AG04450 (cell line): ENCODE measurements around the gene HPD. TPM values are rescaled to one million over a fixed set of nuclear protein-coding genes. Genes with fewer than 3 reads are reported as not detected.

Experiments used
- CTCF ChIA-PET: fragments of 300-600, 350-600 bp; formaldehyde crosslinking; extraction: SDS; loops from one replicate; lab custom pipeline; 2022; ENCODE audit warnings: antibody characterized with exemption, inconsistent platforms; lab: Charles Lee
- POLR2A ChIA-PET: fragments of 350-600 bp; formaldehyde crosslinking; extraction: SDS; loops from one replicate; lab custom pipeline; 2021; ENCODE audit warnings: antibody characterized with exemption, inconsistent platforms; lab: Yijun Ruan, JAX
- DNase-seq: peaks from one replicate; pipeline ENCODE4 v3.0.0-alpha.2; 2011; ENCODE audit warnings: low read depth, low spot score
- H3K27ac ChIP-seq: one replicate; pipeline ENCODE4 v1.5.1; 2012; ENCODE audit warnings: low read depth, low read length, control low read depth
- H3K27me3 ChIP-seq: one replicate; pipeline ENCODE4 v1.6.0; 2012; ENCODE audit warnings: low read length; ENCODE audit not compliant: control insufficient read depth, insufficient read depth
- H3K4me3 ChIP-seq: 2 replicates; pipeline ENCODE4 v1.5.1; 2011; ENCODE audit warnings: mild to moderate bottlenecking, low read depth, low read length, control low read depth
- H3K9me3 ChIP-seq: 2 replicates; pipeline ENCODE4 v1.5.1; 2012; ENCODE audit warnings: low read length; ENCODE audit not compliant: control insufficient read depth, insufficient read depth
- CTCF ChIP-seq: IDR thresholded peaks from 2 replicates; pipeline ENCODE4 v1.5.1; 2011; ENCODE audit warnings: low read depth, low read length, control low read depth, inconsistent platforms
- polyA plus RNA-seq: library from polyadenylated mRNA; depleted of rRNA; stranded (reverse); fragments of >200 nt; gene quantifications from 2 replicates; pipeline ENCODE4 v1.2.3, GENCODE V29; 2011

The HPD gene
- polyA plus RNA-seq, 1 experiment: 0.05 TPM

- Histone ChIP-seq H3K9me3 (peaks cover 4% of the 10 kb centered on the region; the same call in 1 of the 2 replicates), H3K27ac (no peak overlapping the region), H3K4me3 (no peak overlapping the region), H3K27me3 (no peaks in the 10 kb centered on the region)
- peak; percentile 23; the same call in 1 of the 2 replicates for TF ChIP-seq CTCF
- CTCF ChIA-PET: interaction anchor here (1.1 to 6.8 kb wide), 5 partner anchors 11 to 52 kb away, joined by 3 to 38 read pairs (median 6); partner anchors contain the start of gene RHOF
- POLR2A ChIA-PET: interaction anchor here (0.7 kb wide), 1 partner anchor 11 kb away, joined by 8 read pairs; no protein-coding TSS in a partner anchor
- DNase-seq: no peak
These were observed 21.0 kb downstream of the HPD start for GRCh38 chr12:121837680-121838079.

DNA sequence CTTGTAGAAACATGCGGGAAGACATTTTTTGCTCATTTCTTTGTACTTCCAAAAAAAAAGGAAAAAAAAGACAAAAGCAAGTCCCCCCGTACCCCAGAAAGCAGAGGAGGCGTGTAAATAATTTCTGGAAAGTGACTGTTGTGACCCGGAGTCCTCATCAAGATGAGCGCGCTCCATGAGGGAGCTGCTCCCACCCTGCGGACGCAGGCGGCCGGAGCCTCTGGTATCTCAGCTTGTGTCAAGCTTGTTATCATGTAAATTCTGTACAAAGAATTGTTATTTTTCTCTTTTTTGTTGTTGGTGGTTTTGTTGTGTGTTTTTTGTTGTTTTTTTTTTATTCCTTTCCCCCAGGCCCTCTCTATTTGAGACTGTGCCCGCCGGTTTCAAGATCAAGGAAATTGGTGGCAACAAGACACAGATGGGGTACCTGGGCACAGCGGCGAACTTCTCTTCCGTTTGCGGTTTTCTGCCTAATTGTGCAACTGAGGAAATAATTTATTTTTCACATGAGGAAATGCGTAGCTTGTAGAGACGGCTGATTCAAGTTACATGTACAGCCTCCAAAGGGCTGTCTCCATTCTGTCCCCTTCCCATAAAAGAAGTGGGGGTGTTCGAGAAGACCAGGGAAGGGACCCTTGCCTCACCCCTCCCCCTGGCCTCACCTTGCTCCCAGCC lies 27.0 kb downstream of the HPD start:
- Histone ChIP-seq H3K27me3 (no peaks in the 10 kb centered on the region), H3K4me3 (no peak overlapping the region), H3K9me3 (no peaks in the 10 kb centered on the region; the same call in 1 of the 2 replicates), H3K27ac (no peak overlapping the region)
- no peak for DNase-seq
- no peak for TF ChIP-seq CTCF
- ChIA-PET CTCF (no interaction called here), POLR2A (no interaction called here)

DNA sequence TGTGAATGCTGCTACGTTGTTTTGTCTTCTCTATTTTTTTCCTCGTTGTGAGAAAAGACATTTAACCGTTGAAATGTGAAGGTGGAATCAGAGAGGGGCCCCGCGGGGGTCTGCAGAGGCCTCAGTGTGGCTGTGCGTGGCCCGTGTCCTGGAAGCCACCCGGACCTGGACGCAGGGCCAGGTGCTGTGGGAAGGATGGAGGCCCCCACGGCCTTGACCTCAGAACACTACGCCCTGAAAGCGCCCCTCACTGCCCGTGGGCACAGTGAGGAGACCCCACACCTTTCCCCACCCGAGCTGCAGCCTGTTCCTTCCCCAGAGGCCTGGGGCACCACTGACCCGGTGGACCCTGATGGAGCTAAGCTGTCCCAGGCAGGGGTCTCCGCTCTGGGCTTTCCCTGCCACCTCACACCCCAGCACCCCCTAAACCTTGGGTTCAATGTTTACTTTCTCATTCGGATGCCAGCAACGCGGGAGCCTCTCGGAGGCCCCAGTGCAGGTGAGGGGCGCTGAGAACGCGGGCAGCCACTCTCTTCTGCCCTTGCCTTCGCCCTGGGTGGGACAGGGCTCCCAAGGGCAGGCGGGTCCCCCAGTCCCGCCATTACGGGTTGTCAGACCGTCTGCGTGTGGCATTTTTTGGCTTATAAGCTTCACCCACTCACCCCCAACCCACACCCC lies 27.9 kb downstream of the HPD start:
- ChIA-PET POLR2A (no interaction called here), CTCF (no interaction called here)
- Histone ChIP-seq H3K9me3 (no peaks in the 10 kb centered on the region; the same call in 1 of the 2 replicates), H3K4me3 (no peak overlapping the region), H3K27me3 (no peaks in the 10 kb centered on the region), H3K27ac (no peak overlapping the region)
- no peak for TF ChIP-seq CTCF
- DNase-seq: no peak

DNA sequence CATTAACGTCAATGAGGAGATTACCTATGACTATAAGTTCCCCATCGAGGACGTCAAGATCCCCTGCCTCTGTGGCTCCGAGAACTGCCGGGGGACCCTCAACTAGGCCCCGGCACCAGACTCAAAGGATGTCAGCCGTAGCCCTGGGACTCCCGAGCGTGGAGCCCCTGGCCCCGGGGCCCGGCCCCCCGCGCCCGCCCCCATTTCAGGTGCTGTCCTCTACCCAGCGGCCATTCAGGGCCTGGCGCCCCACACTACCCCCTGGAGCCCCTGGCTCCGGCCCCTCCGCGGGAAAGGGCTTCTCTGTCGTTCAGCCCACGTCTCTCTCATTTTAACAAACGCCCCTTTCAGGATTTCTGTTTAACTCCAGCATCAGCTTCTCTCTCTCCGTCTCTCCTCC lies 28.5 kb downstream of the HPD start:
- Histone ChIP-seq H3K27ac (no peak overlapping the region), H3K9me3 (no peaks in the 10 kb centered on the region; the same call in 1 of the 2 replicates), H3K4me3 (no peak overlapping the region), H3K27me3 (no peaks in the 10 kb centered on the region)
- CTCF ChIA-PET: no interaction called here
- DNase-seq: no peak
- POLR2A ChIA-PET: no interaction called here
- no peak for TF ChIP-seq CTCF

DNA sequence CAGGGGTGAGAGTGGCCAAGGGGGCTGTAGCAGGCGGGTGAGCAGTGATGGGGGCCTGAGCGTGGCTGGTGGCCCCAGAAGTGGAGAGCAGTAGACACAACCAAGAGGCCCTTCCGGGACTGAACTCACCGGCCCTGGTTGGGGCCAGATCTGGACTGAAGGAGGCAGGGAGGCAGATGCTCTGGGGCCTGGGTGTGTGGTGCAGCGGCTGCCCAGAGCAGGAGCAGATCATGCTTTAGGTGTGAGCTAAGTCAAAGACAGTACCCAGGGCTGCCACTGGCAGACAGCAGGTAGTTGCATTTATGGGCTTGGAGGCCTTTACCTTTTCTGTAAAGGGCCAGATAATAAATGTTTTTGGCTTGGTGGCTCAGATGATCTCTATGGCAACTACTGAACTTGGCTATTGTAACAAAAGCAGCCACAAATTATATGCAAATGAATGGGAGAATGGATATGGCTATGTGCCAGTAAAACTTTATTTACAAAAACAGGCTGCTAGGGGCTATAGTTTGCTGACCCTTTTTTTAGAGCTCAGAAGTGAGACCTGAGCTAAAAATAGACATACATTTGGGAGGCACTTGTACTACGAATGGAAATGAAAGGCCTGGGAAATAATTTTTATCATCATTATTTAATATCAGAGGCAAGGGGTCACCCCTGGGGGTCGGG lies 29.3 kb downstream of the HPD start:
- ChIA-PET POLR2A (interaction anchor here (0.6 kb wide), 1 partner anchor 16 kb away, joined by 3 read pairs; no protein-coding TSS in a partner anchor), CTCF (no interaction called here)
- no peak for DNase-seq
- Histone ChIP-seq H3K4me3 (no peak overlapping the region), H3K27me3 (no peaks in the 10 kb centered on the region), H3K27ac (no peak overlapping the region), H3K9me3 (no peaks in the 10 kb centered on the region; the same call in 1 of the 2 replicates)
- TF ChIP-seq CTCF: no peak
